ENCODE data around the gene CRLF2.

GRCh38 chrX:1169189-1169588 lies 43.3 kb downstream of the CRLF2 start:
- TF ChIP-seq YY1 (IDR thresholded peaks at IDR 0.05) (no peak), RAD21 (IDR thresholded peaks at IDR 0.05) (no peak), REST (IDR thresholded peaks at IDR 0.05) (no peak)
